ENCODE measurements around the gene TMEM52. TPM values are rescaled to one million over a fixed set of nuclear protein-coding genes. Genes with fewer than 3 reads are reported as not detected.

Gene TMEM52
- total and polyA plus RNA-seq, 9 of the 15 experiments (the other 6 are each of a cell fraction or from before 2014, with no cell fraction given) = 0.37 to 22.5 (median 6.8) TPM

DNA sequence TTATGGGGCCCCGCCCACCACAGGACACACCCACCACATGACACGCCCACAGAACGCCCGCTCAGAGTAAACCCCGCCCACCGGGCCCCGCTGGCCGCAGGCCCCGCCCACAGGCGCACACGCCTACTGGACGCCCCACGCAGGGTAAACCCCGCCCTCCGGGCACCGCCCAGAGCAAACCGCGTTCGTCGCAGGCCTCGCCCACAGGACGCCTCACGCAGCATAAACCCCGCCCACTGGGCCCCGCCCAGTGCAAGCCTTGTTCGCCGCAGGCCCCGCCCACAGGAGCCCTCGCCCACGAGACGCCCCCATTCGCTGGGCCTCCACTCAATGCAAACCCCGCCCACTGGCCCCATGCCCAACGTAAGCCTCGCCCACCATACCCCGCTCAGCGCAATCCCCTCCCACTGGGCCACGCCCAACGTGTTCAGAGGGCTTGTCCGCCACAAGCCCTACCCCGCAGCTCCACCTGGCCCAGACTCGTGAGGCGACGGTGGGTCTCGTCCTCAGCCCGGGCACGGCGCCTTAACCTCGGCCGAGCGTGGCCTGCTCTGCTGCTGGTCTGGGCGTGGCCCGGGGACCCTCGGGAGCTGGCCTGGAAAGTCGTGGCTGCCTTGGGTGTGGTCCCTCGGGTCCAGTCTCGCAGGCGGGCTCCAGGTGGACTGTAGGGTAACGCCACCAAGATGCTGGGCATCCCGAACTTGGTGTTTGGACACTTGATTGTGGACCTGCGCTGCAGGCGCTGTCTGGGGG lies 401 bp upstream of the TMEM52 start (continued):
- TF ChIP-seq, protein P1, sequence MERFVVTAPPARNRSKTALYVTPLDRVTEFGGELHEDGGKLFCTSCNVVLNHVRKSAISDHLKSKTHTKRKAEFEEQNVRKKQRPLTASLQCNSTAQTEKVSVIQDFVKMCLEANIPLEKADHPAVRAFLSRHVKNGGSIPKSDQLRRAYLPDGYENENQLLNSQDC (CRISPR knock-in tag; IDR thresholded peaks at IDR 0.05) = no peak
- 0 out of 2 replicates have a peak, but pooled peaks have one; percentile 15 for TF ChIP-seq ZC3H11A (IDR thresholded peaks at IDR 0.05; ENCODE audit: low read depth, low read length)
- TF ChIP-seq SIN3B (IDR thresholded peaks at IDR 0.05; ENCODE audit: low read depth) = no peak
- TF ChIP-seq CHD2 (IDR thresholded peaks at IDR 0.05; ENCODE audit: low read depth, low read length) = peak; percentile 15; the same call in 1 of the 2 replicates
- no peak for TF ChIP-seq PHF21A (IDR thresholded peaks at IDR 0.05; ENCODE audit: borderline replicate concordance, low read depth)
- no peak for TF ChIP-seq SMC3 (conservative IDR thresholded peaks at IDR 0.05; ENCODE audit: insufficient read depth, low read depth, low read length)
- TF ChIP-seq, protein P2, sequence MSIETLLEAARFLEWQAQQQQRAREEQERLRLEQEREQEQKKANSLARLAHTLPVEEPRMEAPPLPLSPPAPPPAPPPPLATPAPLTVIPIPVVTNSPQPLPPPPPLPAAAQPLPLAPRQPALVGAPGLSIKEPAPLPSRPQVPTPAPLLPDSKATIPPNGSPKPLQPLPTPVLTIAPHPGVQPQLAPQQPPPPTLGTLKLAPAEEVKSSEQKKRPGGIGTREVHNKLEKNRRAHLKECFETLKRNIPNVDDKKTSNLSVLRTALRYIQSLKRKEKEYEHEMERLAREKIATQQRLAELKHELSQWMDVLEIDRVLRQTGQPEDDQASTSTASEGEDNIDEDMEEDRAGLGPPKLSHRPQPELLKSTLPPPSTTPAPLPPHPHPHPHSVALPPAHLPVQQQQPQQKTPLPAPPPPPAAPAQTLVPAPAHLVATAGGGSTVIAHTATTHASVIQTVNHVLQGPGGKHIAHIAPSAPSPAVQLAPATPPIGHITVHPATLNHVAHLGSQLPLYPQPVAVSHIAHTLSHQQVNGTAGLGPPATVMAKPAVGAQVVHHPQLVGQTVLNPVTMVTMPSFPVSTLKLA (conservative IDR thresholded peaks at IDR 0.05) = peak; percentile 79 to 85
- TF ChIP-seq, protein P3, sequence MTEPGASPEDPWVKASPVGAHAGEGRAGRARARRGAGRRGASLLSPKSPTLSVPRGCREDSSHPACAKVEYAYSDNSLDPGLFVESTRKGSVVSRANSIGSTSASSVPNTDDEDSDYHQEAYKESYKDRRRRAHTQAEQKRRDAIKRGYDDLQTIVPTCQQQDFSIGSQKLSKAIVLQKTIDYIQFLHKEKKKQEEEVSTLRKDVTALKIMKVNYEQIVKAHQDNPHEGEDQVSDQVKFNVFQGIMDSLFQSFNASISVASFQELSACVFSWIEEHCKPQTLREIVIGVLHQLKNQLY (CRISPR knock-in tag; conservative IDR thresholded peaks at IDR 0.05) = no peak
- TF ChIP-seq ZBTB7A (IDR thresholded peaks at IDR 0.05; ENCODE audit: borderline replicate concordance, control insufficient read depth, low read depth, low read length) = peak; percentile 74
- TF ChIP-seq KLF1 (tag; IDR thresholded peaks at IDR 0.05) = peak; percentile 92
- TF ChIP-seq, protein P4, sequence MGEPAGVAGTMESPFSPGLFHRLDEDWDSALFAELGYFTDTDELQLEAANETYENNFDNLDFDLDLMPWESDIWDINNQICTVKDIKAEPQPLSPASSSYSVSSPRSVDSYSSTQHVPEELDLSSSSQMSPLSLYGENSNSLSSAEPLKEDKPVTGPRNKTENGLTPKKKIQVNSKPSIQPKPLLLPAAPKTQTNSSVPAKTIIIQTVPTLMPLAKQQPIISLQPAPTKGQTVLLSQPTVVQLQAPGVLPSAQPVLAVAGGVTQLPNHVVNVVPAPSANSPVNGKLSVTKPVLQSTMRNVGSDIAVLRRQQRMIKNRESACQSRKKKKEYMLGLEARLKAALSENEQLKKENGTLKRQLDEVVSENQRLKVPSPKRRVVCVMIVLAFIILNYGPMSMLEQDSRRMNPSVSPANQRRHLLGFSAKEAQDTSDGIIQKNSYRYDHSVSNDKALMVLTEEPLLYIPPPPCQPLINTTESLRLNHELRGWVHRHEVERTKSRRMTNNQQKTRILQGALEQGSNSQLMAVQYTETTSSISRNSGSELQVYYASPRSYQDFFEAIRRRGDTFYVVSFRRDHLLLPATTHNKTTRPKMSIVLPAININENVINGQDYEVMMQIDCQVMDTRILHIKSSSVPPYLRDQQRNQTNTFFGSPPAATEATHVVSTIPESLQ (CRISPR knock-in tag; IDR thresholded peaks at IDR 0.05) = no peak
- no peak for TF ChIP-seq NBN (IDR thresholded peaks at IDR 0.05; ENCODE audit: low read depth)
- TF ChIP-seq, protein P5, sequence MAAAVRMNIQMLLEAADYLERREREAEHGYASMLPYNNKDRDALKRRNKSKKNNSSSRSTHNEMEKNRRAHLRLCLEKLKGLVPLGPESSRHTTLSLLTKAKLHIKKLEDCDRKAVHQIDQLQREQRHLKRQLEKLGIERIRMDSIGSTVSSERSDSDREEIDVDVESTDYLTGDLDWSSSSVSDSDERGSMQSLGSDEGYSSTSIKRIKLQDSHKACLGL (CRISPR knock-in tag; IDR thresholded peaks at IDR 0.05; ENCODE audit: borderline replicate concordance, poor library complexity, severe bottlenecking) = no peak
- peak; percentile 17 for TF ChIP-seq ZFP36 (IDR thresholded peaks at IDR 0.05; ENCODE audit: low read depth, low read length, partially characterized antibody)
- TF ChIP-seq ETV5 (CRISPR knock-in tag; IDR thresholded peaks at IDR 0.05; ENCODE audit: low read depth) = no peak
- TF ChIP-seq SREBF2 (CRISPR knock-in tag; IDR thresholded peaks at IDR 0.05) = no peak
- TF ChIP-seq, protein P6, sequence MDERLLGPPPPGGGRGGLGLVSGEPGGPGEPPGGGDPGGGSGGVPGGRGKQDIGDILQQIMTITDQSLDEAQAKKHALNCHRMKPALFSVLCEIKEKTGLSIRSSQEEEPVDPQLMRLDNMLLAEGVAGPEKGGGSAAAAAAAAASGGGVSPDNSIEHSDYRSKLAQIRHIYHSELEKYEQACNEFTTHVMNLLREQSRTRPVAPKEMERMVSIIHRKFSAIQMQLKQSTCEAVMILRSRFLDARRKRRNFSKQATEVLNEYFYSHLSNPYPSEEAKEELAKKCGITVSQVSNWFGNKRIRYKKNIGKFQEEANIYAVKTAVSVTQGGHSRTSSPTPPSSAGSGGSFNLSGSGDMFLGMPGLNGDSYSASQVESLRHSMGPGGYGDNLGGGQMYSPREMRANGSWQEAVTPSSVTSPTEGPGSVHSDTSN (CRISPR knock-in tag; IDR thresholded peaks at IDR 0.05; ENCODE audit: low read depth) = no peak
- TF ChIP-seq, protein P6 (tag; conservative IDR thresholded peaks at IDR 0.05; ENCODE audit: low read depth) = no peak
- no peak for TF ChIP-seq PTRF (tag; IDR thresholded peaks at IDR 0.05)

Measured in K562 (cell line).